IMR-90 (cell line): Measurements from ENCODE around the gene OLFM4. TPM values are rescaled to one million over a fixed set of nuclear protein-coding genes. Genes with fewer than 3 reads are reported as not detected.

ENCODE experiments used
- ATAC-seq: fragments of 200-7000 bp; cut with Tn5 transposase; 2 replicates; pipeline ENCODE4 v1.9.1; 2020; ENCODE audit warnings: low read depth, mild to moderate bottlenecking, moderate library complexity
- BruUV-seq: library from RNA; stranded (reverse); fragments of 400-500 nt; replicated peaks from 2 replicates; lab custom pipeline; 2021; lab: Mats Ljungman, UMichigan
- CTCF ChIA-PET: fragments of 300-600 bp; formaldehyde crosslinking; extraction: SDS; loops from one replicate; lab custom pipeline; 2021; ENCODE audit warnings: antibody characterized with exemption; lab: Yijun Ruan, JAX
- POLR2A ChIA-PET: fragments of 300-600 bp; sonication (Branson Sonifier 250); formaldehyde crosslinking; loops from one replicate; lab custom pipeline; 2022; ENCODE audit warnings: antibody characterized with exemption; ENCODE audit not compliant: unreplicated experiment; lab: Charles Lee
- DNase-seq: peaks from one replicate; pipeline ENCODE4 v3.0.0; 2013
- H2AFZ ChIP-seq: replicated peaks from 2 replicates; pipeline ENCODE3; 2013; ENCODE audit warnings: low read length, mild to moderate bottlenecking; ENCODE audit not compliant: poor library complexity
- H2AK5ac ChIP-seq: 2 replicates; pipeline ENCODE4 v1.6.1; 2013; ENCODE audit warnings: low read depth, low read length, inconsistent platforms
- H2AK9ac ChIP-seq: replicated peaks from 2 replicates; pipeline ENCODE3; 2013; ENCODE audit warnings: mild to moderate bottlenecking, low read depth, low read length, moderate library complexity; ENCODE audit not compliant: poor library complexity
- H2BK120ac ChIP-seq: 2 replicates; pipeline ENCODE4 v1.6.1; 2013; ENCODE audit warnings: low read depth, low read length, inconsistent platforms
- H2BK15ac ChIP-seq: 3 replicates; pipeline ENCODE4 v1.6.1; 2013; ENCODE audit warnings: low read depth, low read length, inconsistent platforms
- H2BK20ac ChIP-seq: 2 replicates; pipeline ENCODE4 v1.6.1; 2013; ENCODE audit warnings: low read depth, mild to moderate bottlenecking, inconsistent platforms, low read length, moderate library complexity
- H2BK5ac ChIP-seq: 2 replicates; pipeline ENCODE4 v1.6.1; 2013; ENCODE audit warnings: mild to moderate bottlenecking, low read depth, low read length, inconsistent platforms; ENCODE audit not compliant: poor library complexity, severe bottlenecking
- H3K14ac ChIP-seq: replicated peaks from 2 replicates; pipeline ENCODE4 v1.6.1; 2013; ENCODE audit warnings: low read depth, low read length, inconsistent platforms
- H3K18ac ChIP-seq: 2 replicates; pipeline ENCODE4 v1.6.1; 2013; ENCODE audit warnings: low read depth, low read length, control low read depth
- H3K23ac ChIP-seq: 2 replicates; pipeline ENCODE4 v1.6.1; 2013; ENCODE audit warnings: low read depth, low read length, inconsistent platforms
- H3K27ac ChIP-seq: 2 replicates; pipeline ENCODE4 v1.5.1; 2013; ENCODE audit warnings: mild to moderate bottlenecking, control low read depth, low read length; ENCODE audit not compliant: insufficient read depth
- H3K27me3 ChIP-seq: 2 replicates; pipeline ENCODE4 v1.6.1; 2013; ENCODE audit warnings: low read length; ENCODE audit not compliant: control insufficient read depth, insufficient read depth
- H3K36me3 ChIP-seq: 2 replicates; pipeline ENCODE4 v1.6.1; 2013; ENCODE audit warnings: low read length, mixed read lengths; ENCODE audit not compliant: control insufficient read depth, insufficient read depth
- H3K4ac ChIP-seq: 2 replicates; pipeline ENCODE4 v1.6.1; 2013; ENCODE audit warnings: low read depth, low read length, inconsistent platforms
- H3K4me1 ChIP-seq: 2 replicates; pipeline ENCODE4 v1.6.1; 2013; ENCODE audit warnings: low read length, mixed read lengths; ENCODE audit not compliant: control insufficient read depth, insufficient read depth
- H3K4me2 ChIP-seq: 2 replicates; pipeline ENCODE4 v1.6.1; 2013; ENCODE audit warnings: low read depth, mild to moderate bottlenecking, control low read depth, low read length, moderate library complexity
- H3K4me3 ChIP-seq: 2 replicates; pipeline ENCODE4 v1.5.1; 2013; ENCODE audit warnings: low read depth, mild to moderate bottlenecking, control low read depth, low read length, moderate library complexity; ENCODE audit not compliant: insufficient read depth
- H3K56ac ChIP-seq: 2 replicates; pipeline ENCODE4 v1.6.1; 2013; ENCODE audit warnings: low read length, inconsistent platforms; ENCODE audit not compliant: insufficient read depth; ENCODE audit errors: extremely low read depth
- H3K79me1 ChIP-seq, 2 experiments: 2 replicates each; pipeline ENCODE4 v1.6.1; 2013; ENCODE audit warnings: low read length in 2 of 2, inconsistent platforms in 1 of 2, low read depth in 1 of 2
- H3K9ac ChIP-seq: 2 replicates; pipeline ENCODE4 v1.6.1; 2013; ENCODE audit warnings: low read depth, low read length, control low read depth
- H3K9me1 ChIP-seq: 2 replicates; pipeline ENCODE4 v1.6.1; 2013; ENCODE audit warnings: low read length, inconsistent platforms; ENCODE audit not compliant: insufficient read depth
- H3K9me3 ChIP-seq: 2 replicates; pipeline ENCODE4 v1.6.1; 2013; ENCODE audit warnings: low read length; ENCODE audit not compliant: control insufficient read depth, insufficient read depth
- H4K20me1 ChIP-seq: 2 replicates; pipeline ENCODE4 v1.6.1; 2013; ENCODE audit warnings: low read length, inconsistent platforms; ENCODE audit not compliant: insufficient read depth
- H4K5ac ChIP-seq: 2 replicates; pipeline ENCODE4 v1.6.1; 2013; ENCODE audit warnings: mild to moderate bottlenecking, low read depth, low read length, control low read depth
- H4K8ac ChIP-seq, 2 experiments: 2 replicates each; pipeline ENCODE4 v1.6.1; 2013; ENCODE audit warnings: low read depth in 2 of 2, low read length in 2 of 2, control low read depth in 1 of 2, inconsistent platforms in 1 of 2
- H4K91ac ChIP-seq: 2 replicates; pipeline ENCODE4 v1.6.1; 2013; ENCODE audit warnings: low read depth, low read length, inconsistent platforms; ENCODE audit not compliant: insufficient read depth
- BHLHE40 ChIP-seq: fragments of 150-350 bp; IDR thresholded peaks from 2 replicates; pipeline ENCODE4 v1.6.1; 2016; ENCODE audit warnings: mild to moderate bottlenecking, low read depth, low read length
- CEBPB ChIP-seq: IDR thresholded peaks from 2 replicates; pipeline ENCODE4 v1.6.1; 2012; ENCODE audit warnings: low read depth, low read length, improper control_type of control experiment
- CHD1 ChIP-seq: IDR thresholded peaks from 2 replicates; pipeline ENCODE4 v1.6.1; 2012; ENCODE audit warnings: low read depth, low read length, improper control_type of control experiment
- CTCF ChIP-seq: conservative IDR thresholded peaks from 2 replicates; pipeline ENCODE4 v1.5.1; 2012; ENCODE audit warnings: mild to moderate bottlenecking, low read depth, low read length, improper control_type of control experiment
- ELK1 ChIP-seq: fragments of 150-350 bp; IDR thresholded peaks from 2 replicates; pipeline ENCODE4 v1.6.1; 2016; ENCODE audit warnings: low read depth, mild to moderate bottlenecking, low read length, moderate library complexity, borderline replicate concordance
- FOS ChIP-seq: fragments of 150-350 bp; IDR thresholded peaks from 2 replicates; pipeline ENCODE4 v1.6.1; 2016; ENCODE audit warnings: low read depth, low read length
- MAFK ChIP-seq: IDR thresholded peaks from 2 replicates; pipeline ENCODE4 v1.6.1; 2012; ENCODE audit warnings: low read depth, low read length, improper control_type of control experiment
- MAZ ChIP-seq: IDR thresholded peaks from 2 replicates; pipeline ENCODE4 v1.6.1; 2012; ENCODE audit warnings: low read depth, mild to moderate bottlenecking, low read length, improper control_type of control experiment, moderate library complexity, borderline replicate concordance
- NFE2L2 ChIP-seq: fragments of 150-350 bp; IDR thresholded peaks from 2 replicates; pipeline ENCODE4 v1.6.1; 2016; ENCODE audit warnings: low read depth, mild to moderate bottlenecking, low read length
- POLR2A ChIP-seq: IDR thresholded peaks from 2 replicates; pipeline ENCODE4 v1.6.1; 2012; ENCODE audit warnings: mild to moderate bottlenecking, low read depth, low read length
- RCOR1 ChIP-seq: IDR thresholded peaks from 2 replicates; pipeline ENCODE4 v1.6.1; 2012; ENCODE audit warnings: mild to moderate bottlenecking, low read length, improper control_type of control experiment; ENCODE audit not compliant: insufficient replicate concordance
- RFX5 ChIP-seq: IDR thresholded peaks from 2 replicates; pipeline ENCODE4 v1.8.0; 2012; ENCODE audit warnings: low read depth, mild to moderate bottlenecking, low read length, moderate library complexity
- SMC3 ChIP-seq: fragments of 150-350 bp; IDR thresholded peaks from 2 replicates; pipeline ENCODE4 v1.6.1; 2016; ENCODE audit warnings: low read depth, mild to moderate bottlenecking, antibody characterized with exemption, low read length, moderate library complexity
- WGBS, 2 experiments: methylation state at CpG; one replicate each; pipeline versions ENCODE4 v1.1.5 to v1.1.7; 2013; ENCODE audit warnings: missing lambda C conversion rate in 2 of 2; ENCODE audit not compliant: insufficient read length in 1 of 2; ENCODE audit errors: extremely low coverage in 2 of 2; 5-methylcytosine and 5-hydroxymethylcytosine counted together
- dilution Hi-C: fragments of 300-500 bp; cut with HindIII; formaldehyde crosslinking; loops from one replicate; pipeline ENCODE4 v1.14.3; 2018; ENCODE audit warnings: low sequenced_read_pairs; ENCODE audit not compliant: unreplicated experiment
- in situ Hi-C: fragments of 300-500 bp; cut with MboI; formaldehyde crosslinking; loops from 3 replicates; pipeline ENCODE4 v1.14.3; 2019; ENCODE audit warnings: low sequenced_read_pairs, inconsistent platforms, mixed read lengths
- intact Hi-C: fragments of 100-400 bp; cut with micrococcal nuclease; formaldehyde crosslinking; loops from 2 replicates; pipeline ENCODE4 v1.10.0; 2022
- polyA plus RNA-seq, 3 experiments: library from polyadenylated mRNA; depleted of rRNA; stranded (reverse); fragments of >200 nt; gene quantifications; 2 replicates each; pipeline ENCODE4 v1.2.3, GENCODE V29; 2012; ENCODE audit warnings: low replicate concordance in 1 of 3
- total RNA-seq: library from RNA; depleted of rRNA; stranded (reverse); fragments of >200 nt; gene quantifications from 2 replicates; pipeline ENCODE4 v1.2.3, GENCODE V29; 2012

The OLFM4 gene
- total and polyA plus RNA-seq, 2 of the 4 experiments (the other 2 are of a cell fraction): not detected

- Histone ChIP-seq H2BK20ac (no peak overlapping the region), H3K36me3 (no peaks in the 10 kb centered on the region), H3K27me3 (no peaks in the 10 kb centered on the region), H2AK5ac (no peak overlapping the region), H3K4ac (no peak overlapping the region), H3K9me1 (no peaks in the 10 kb centered on the region), H2BK5ac (no peak overlapping the region), H3K4me3 (no peak overlapping the region), H3K23ac (no peak overlapping the region), H4K8ac (no peak overlapping the region), H3K9me3 (peaks cover 8% of the 10 kb centered on the region), H2BK15ac (no peak overlapping the region), H3K56ac (no peak overlapping the region), H4K20me1 (no peaks in the 10 kb centered on the region), H2AK9ac (no peak overlapping the region), H3K14ac (no peak overlapping the region), H4K91ac (no peak overlapping the region), H3K27ac (no peak overlapping the region), H3K18ac (no peak overlapping the region), H2AFZ (no peak overlapping the region), H4K5ac (no peak overlapping the region), H3K9ac (no peak overlapping the region), H3K4me1 (no peaks in the 10 kb centered on the region), H3K4me2 (no peak overlapping the region), H3K79me1 (no peaks in the 10 kb centered on the region), H2BK120ac (no peak overlapping the region)
- dilution Hi-C loops (no loop called here), intact Hi-C loops (no loop called here), in situ Hi-C loops (no loop called here)
- ChIA-PET CTCF (no interaction called here), POLR2A (no interaction called here)
- ATAC-seq (no peak), DNase-seq (no peak)
- no CpG with 5 or more reads among the region's 6 CpGs for WGBS, 2 experiments
- no TSS peak for BruUV-seq
- TF ChIP-seq MAFK: no peak
- TF ChIP-seq MAZ: no peak
- no peak for TF ChIP-seq FOS
- TF ChIP-seq NFE2L2: no peak
- no peak for TF ChIP-seq CTCF
- no peak for TF ChIP-seq POLR2A
- no peak for TF ChIP-seq ELK1
- no peak for TF ChIP-seq SMC3
- TF ChIP-seq RCOR1: no peak
- TF ChIP-seq BHLHE40: no peak
- no peak for TF ChIP-seq CEBPB
- TF ChIP-seq RFX5: no peak
- no peak for TF ChIP-seq CHD1
Measured at GRCh38 chr13:53015971-53016370, 12.6 kb upstream of the OLFM4 start.
